ENCODE results near the gene CES3.
"Not testable (repeated sequence)": the region's sequence is repeated elsewhere in the genome, so short reads cannot be mapped to it uniquely, and the experiment has no call there.

Gene CES3

GRCh38 chr16:66944054-66944441 is 17.0 kb upstream of the CES3 start:
- peaks cover 0 to 3% (median 0%) of the 10 kb centered on the region in 5 donors for H3K27me3 ChIP-seq (ENCODE audit: control insufficient read depth in 5 of 5, insufficient read depth in 4 of 5, low read length in 5 of 5)
- peaks cover 0 to 51% (median 50%) of the 10 kb centered on the region in 5 donors for H3K36me3 ChIP-seq (ENCODE audit: control insufficient read depth in 5 of 5, insufficient read depth in 5 of 5, low read length in 5 of 5)
- H3K9me3 ChIP-seq (ENCODE audit: control insufficient read depth in 5 of 5, low read length in 5 of 5), result no peaks in the 10 kb centered on the region
- peaks cover 0 to 22% (median 18%) of the 10 kb centered on the region in 5 donors for H3K4me1 ChIP-seq (ENCODE audit: control insufficient read depth in 5 of 5, insufficient read depth in 5 of 5, low read length in 5 of 5)
- no peak overlapping the region for H3K4me3 ChIP-seq (ENCODE audit: low read depth in 1 of 5, low read length in 5 of 5)
- no peak overlapping the region for H3K9ac ChIP-seq (ENCODE audit: low read length in 5 of 5)
- H3K27ac ChIP-seq (ENCODE audit: low read depth, low read length), result no peak overlapping the region

DNA sequence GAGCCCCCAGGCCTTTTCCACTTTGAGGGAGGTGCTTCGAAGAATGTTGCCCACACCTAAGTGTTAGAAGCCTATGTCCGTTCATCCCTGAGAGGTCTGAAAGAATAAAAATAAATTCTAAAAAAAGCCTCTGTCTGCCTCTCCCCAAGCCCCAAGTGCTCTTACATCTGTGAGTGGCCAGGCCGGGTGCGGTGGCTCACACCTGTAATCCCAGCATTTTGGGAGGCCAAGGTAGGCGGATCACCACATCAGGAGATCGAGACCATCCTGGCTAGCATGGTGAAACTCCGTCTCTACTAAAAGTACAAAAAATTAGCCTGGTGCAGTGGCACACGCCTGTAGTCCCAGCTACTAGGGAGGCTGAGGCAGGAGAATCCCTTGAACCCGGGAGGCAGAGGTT is 16.1 kb upstream of the CES3 start:
- Histone ChIP-seq H3K4me1 (ENCODE audit: control insufficient read depth in 5 of 5, insufficient read depth in 5 of 5, low read length in 5 of 5) (peaks cover 0 to 28% (median 23%) of the 10 kb centered on the region in 5 donors), H3K36me3 (ENCODE audit: control insufficient read depth in 5 of 5, insufficient read depth in 5 of 5, low read length in 5 of 5) (peaks cover 0 to 42% (median 41%) of the 10 kb centered on the region in 5 donors)
- not testable (repeated sequence) for H3K27ac ChIP-seq (ENCODE audit: low read depth, low read length); H3K9ac ChIP-seq (ENCODE audit: low read length in 5 of 5); H3K27me3 ChIP-seq (ENCODE audit: control insufficient read depth in 5 of 5, insufficient read depth in 4 of 5, low read length in 5 of 5); H3K9me3 ChIP-seq (ENCODE audit: control insufficient read depth in 5 of 5, low read length in 5 of 5); H3K4me3 ChIP-seq (ENCODE audit: low read depth in 1 of 5, low read length in 5 of 5)

- H3K9me3 ChIP-seq (ENCODE audit: control insufficient read depth in 5 of 5, low read length in 5 of 5), result no peaks in the 10 kb centered on the region
- peaks cover 0 to 32% (median 31%) of the 10 kb centered on the region in 5 donors for H3K36me3 ChIP-seq (ENCODE audit: control insufficient read depth in 5 of 5, insufficient read depth in 5 of 5, low read length in 5 of 5)
- no peak overlapping the region for H3K4me3 ChIP-seq (ENCODE audit: low read depth in 1 of 5, low read length in 5 of 5)
- peaks cover 0 to 28% (median 23%) of the 10 kb centered on the region in 5 donors for H3K4me1 ChIP-seq (ENCODE audit: control insufficient read depth in 5 of 5, insufficient read depth in 5 of 5, low read length in 5 of 5)
- no peak overlapping the region for H3K9ac ChIP-seq (ENCODE audit: low read length in 5 of 5)
- no peak overlapping the region for H3K27ac ChIP-seq (ENCODE audit: low read depth, low read length)
- H3K27me3 ChIP-seq (ENCODE audit: control insufficient read depth in 5 of 5, insufficient read depth in 4 of 5, low read length in 5 of 5), result peaks cover 0 to 11% (median 3%) of the 10 kb centered on the region in 5 donors
Measured at GRCh38 chr16:66945939-66946338, 15.1 kb upstream of the CES3 start.

- H3K4me1 ChIP-seq (ENCODE audit: control insufficient read depth in 5 of 5, insufficient read depth in 5 of 5, low read length in 5 of 5), result peaks cover 0 to 28% (median 23%) of the 10 kb centered on the region in 5 donors
- no peak overlapping the region for H3K27ac ChIP-seq (ENCODE audit: low read depth, low read length)
- H3K4me3 ChIP-seq (ENCODE audit: low read depth in 1 of 5, low read length in 5 of 5), result no peak overlapping the region
- peaks cover 0 to 11% (median 7%) of the 10 kb centered on the region in 5 donors for H3K27me3 ChIP-seq (ENCODE audit: control insufficient read depth in 5 of 5, insufficient read depth in 4 of 5, low read length in 5 of 5)
- H3K36me3 ChIP-seq (ENCODE audit: control insufficient read depth in 5 of 5, insufficient read depth in 5 of 5, low read length in 5 of 5), result peaks cover 0 to 26% (median 25%) of the 10 kb centered on the region in 5 donors
- H3K9ac ChIP-seq (ENCODE audit: low read length in 5 of 5), result no peak overlapping the region
- H3K9me3 ChIP-seq (ENCODE audit: control insufficient read depth in 5 of 5, low read length in 5 of 5), result no peaks in the 10 kb centered on the region
Measured at GRCh38 chr16:66946541-66946940, 14.5 kb upstream of the CES3 start.

GRCh38 chr16:66946974-66947301 is 14.1 kb upstream of the CES3 start:
- Histone ChIP-seq H3K4me3 (ENCODE audit: low read depth in 1 of 5, low read length in 5 of 5) (no peak overlapping the region), H3K9ac (ENCODE audit: low read length in 5 of 5) (no peak overlapping the region), H3K27me3 (ENCODE audit: control insufficient read depth in 5 of 5, insufficient read depth in 4 of 5, low read length in 5 of 5) (peaks cover 0 to 14% (median 7%) of the 10 kb centered on the region in 5 donors)

GRCh38 chr16:66947302-66948065 is 13.6 kb upstream of the CES3 start:
- Histone ChIP-seq H3K4me1 (ENCODE audit: control insufficient read depth in 5 of 5, insufficient read depth in 5 of 5, low read length in 5 of 5) (peaks cover 0 to 28% (median 23%) of the 10 kb centered on the region in 5 donors), H3K27ac (ENCODE audit: low read depth, low read length) (no peak overlapping the region), H3K27me3 (ENCODE audit: control insufficient read depth in 5 of 5, insufficient read depth in 4 of 5, low read length in 5 of 5) (peaks cover 0 to 14% (median 7%) of the 10 kb centered on the region in 5 donors), H3K4me3 (ENCODE audit: low read depth in 1 of 5, low read length in 5 of 5) (peak overlapping the region; percentile 62 to 75 (median 71)), H3K36me3 (ENCODE audit: control insufficient read depth in 5 of 5, insufficient read depth in 5 of 5, low read length in 5 of 5) (peaks cover 0 to 17% (median 16%) of the 10 kb centered on the region in 5 donors), H3K9ac (ENCODE audit: low read length in 5 of 5) (peak overlapping the region in 4 of 5 donors; percentile 59 to 62 (median 60)), H3K9me3 (ENCODE audit: control insufficient read depth in 5 of 5, low read length in 5 of 5) (no peaks in the 10 kb centered on the region)

More at GRCh38 chr16:66946974-66947301, 14.1 kb upstream of the CES3 start:
- Histone ChIP-seq H3K9me3 (ENCODE audit: control insufficient read depth in 5 of 5, low read length in 5 of 5) (no peaks in the 10 kb centered on the region), H3K36me3 (ENCODE audit: control insufficient read depth in 5 of 5, insufficient read depth in 5 of 5, low read length in 5 of 5) (peaks cover 0 to 22% (median 21%) of the 10 kb centered on the region in 5 donors), H3K4me1 (ENCODE audit: control insufficient read depth in 5 of 5, insufficient read depth in 5 of 5, low read length in 5 of 5) (peaks cover 0 to 28% (median 23%) of the 10 kb centered on the region in 5 donors), H3K27ac (ENCODE audit: low read depth, low read length) (no peak overlapping the region)

GRCh38 chr16:66948134-66948836 is 12.8 kb upstream of the CES3 start:
- peak overlapping the region; percentile 62 to 75 (median 71) for H3K4me3 ChIP-seq (ENCODE audit: low read depth in 1 of 5, low read length in 5 of 5)
- peaks cover 0 to 14% (median 7%) of the 10 kb centered on the region in 5 donors for H3K27me3 ChIP-seq (ENCODE audit: control insufficient read depth in 5 of 5, insufficient read depth in 4 of 5, low read length in 5 of 5)
- H3K4me1 ChIP-seq (ENCODE audit: control insufficient read depth in 5 of 5, insufficient read depth in 5 of 5, low read length in 5 of 5), result peaks cover 0 to 28% (median 23%) of the 10 kb centered on the region in 5 donors
- H3K9me3 ChIP-seq (ENCODE audit: control insufficient read depth in 5 of 5, low read length in 5 of 5), result no peaks in the 10 kb centered on the region
- H3K36me3 ChIP-seq (ENCODE audit: control insufficient read depth in 5 of 5, insufficient read depth in 5 of 5, low read length in 5 of 5), result peaks cover 0 to 9% (median 8%) of the 10 kb centered on the region in 5 donors
- peak overlapping the region in 4 of 5 donors; percentile 52 to 62 (median 59) for H3K9ac ChIP-seq (ENCODE audit: low read length in 5 of 5)
- no peak overlapping the region for H3K27ac ChIP-seq (ENCODE audit: low read depth, low read length)

- Histone ChIP-seq H3K27me3 (ENCODE audit: control insufficient read depth in 5 of 5, insufficient read depth in 4 of 5, low read length in 5 of 5) (peaks cover 0 to 14% (median 7%) of the 10 kb centered on the region in 5 donors), H3K4me3 (ENCODE audit: low read depth in 1 of 5, low read length in 5 of 5) (peak overlapping the region in 4 of 5 donors; percentile 62 to 72 (median 70)), H3K27ac (ENCODE audit: low read depth, low read length) (no peak overlapping the region)
Measured at GRCh38 chr16:66948837-66949225, 12.2 kb upstream of the CES3 start.

GRCh38 chr16:66949472-66949871 is 11.6 kb upstream of the CES3 start:
- H3K4me3 ChIP-seq (ENCODE audit: low read depth in 1 of 5, low read length in 5 of 5), result no peak overlapping the region

More at GRCh38 chr16:66948837-66949225, 12.2 kb upstream of the CES3 start:
- H3K4me1 ChIP-seq (ENCODE audit: control insufficient read depth in 5 of 5, insufficient read depth in 5 of 5, low read length in 5 of 5), result peaks cover 0 to 28% (median 23%) of the 10 kb centered on the region in 5 donors
- no peaks in the 10 kb centered on the region for H3K9me3 ChIP-seq (ENCODE audit: control insufficient read depth in 5 of 5, low read length in 5 of 5)
- peak overlapping the region in 2 of 5 donors; percentile 59 to 62 for H3K9ac ChIP-seq (ENCODE audit: low read length in 5 of 5)
- peaks cover 0 to 3% (median 2%) of the 10 kb centered on the region in 5 donors for H3K36me3 ChIP-seq (ENCODE audit: control insufficient read depth in 5 of 5, insufficient read depth in 5 of 5, low read length in 5 of 5)

GRCh38 chr16:66950437-66950836 is 10.6 kb upstream of the CES3 start:
- Histone ChIP-seq H3K27me3 (ENCODE audit: control insufficient read depth in 5 of 5, insufficient read depth in 4 of 5, low read length in 5 of 5) (peaks cover 0 to 14% (median 7%) of the 10 kb centered on the region in 5 donors), H3K4me1 (ENCODE audit: control insufficient read depth in 5 of 5, insufficient read depth in 5 of 5, low read length in 5 of 5) (peaks cover 0 to 28% (median 23%) of the 10 kb centered on the region in 5 donors), H3K9ac (ENCODE audit: low read length in 5 of 5) (no peak overlapping the region), H3K27ac (ENCODE audit: low read depth, low read length) (no peak overlapping the region), H3K4me3 (ENCODE audit: low read depth in 1 of 5, low read length in 5 of 5) (no peak overlapping the region), H3K36me3 (ENCODE audit: control insufficient read depth in 5 of 5, insufficient read depth in 5 of 5, low read length in 5 of 5) (no peaks in the 10 kb centered on the region), H3K9me3 (ENCODE audit: control insufficient read depth in 5 of 5, low read length in 5 of 5) (no peaks in the 10 kb centered on the region)

More at GRCh38 chr16:66949472-66949871, 11.6 kb upstream of the CES3 start:
- no peaks in the 10 kb centered on the region for H3K9me3 ChIP-seq (ENCODE audit: control insufficient read depth in 5 of 5, low read length in 5 of 5)
- peaks cover 0 to 14% (median 7%) of the 10 kb centered on the region in 5 donors for H3K27me3 ChIP-seq (ENCODE audit: control insufficient read depth in 5 of 5, insufficient read depth in 4 of 5, low read length in 5 of 5)
- H3K27ac ChIP-seq (ENCODE audit: low read depth, low read length), result no peak overlapping the region
- no peak overlapping the region for H3K9ac ChIP-seq (ENCODE audit: low read length in 5 of 5)
- H3K36me3 ChIP-seq (ENCODE audit: control insufficient read depth in 5 of 5, insufficient read depth in 5 of 5, low read length in 5 of 5), result no peaks in the 10 kb centered on the region
- H3K4me1 ChIP-seq (ENCODE audit: control insufficient read depth in 5 of 5, insufficient read depth in 5 of 5, low read length in 5 of 5), result peaks cover 0 to 28% (median 23%) of the 10 kb centered on the region in 5 donors

Measured in subcutaneous abdominal adipose tissue (tissue), 5 donors.